B cell (primary cell): ENCODE results near the gene AUTS2. TPM values are rescaled to one million over a fixed set of nuclear protein-coding genes. Genes with fewer than 3 reads are reported as not detected.

ENCODE experiments used
- ATAC-seq: fragments of 200-7000 bp; cut with Tn5 transposase; one replicate; pipeline ENCODE4 v1.10.0; 2021; ENCODE audit warnings: low read depth, mild to moderate bottlenecking, moderate number of reproducible peaks, moderate library complexity
- CTCF ChIA-PET: fragments of 350-600 bp; sonication (Branson Sonifier 250); formaldehyde crosslinking; loops from one replicate; lab custom pipeline; 2021; ENCODE audit warnings: antibody characterized with exemption, inconsistent platforms; lab: Charles Lee
- POLR2A ChIA-PET: fragments of 350-600 bp; sonication (Branson Sonifier 250); formaldehyde crosslinking; loops from one replicate; lab custom pipeline; 2021; ENCODE audit warnings: antibody characterized with exemption; lab: Charles Lee
- DNase-seq: peaks from one replicate; pipeline ENCODE4 v3.0.0; 2013
- H2AFZ ChIP-seq: 2 replicates; pipeline ENCODE4 v1.6.1; 2012; ENCODE audit warnings: mild to moderate bottlenecking, low read depth, low read length; ENCODE audit not compliant: insufficient read depth, poor library complexity, severe bottlenecking
- H3K27ac ChIP-seq, 2 donors: 1 replicate in 1 of 2; 2 replicates in 1 of 2; pipeline ENCODE4 v1.5.1; 2012 to 2013; ENCODE audit warnings: low read length in 2 of 2, mild to moderate bottlenecking in 2 of 2, moderate library complexity in 1 of 2
- H3K27me3 ChIP-seq, 4 experiments: fragments of 200-600 bp in 1 of 4; sonication (generic) in 1 of 4; replicated peaks in 1 of 4; 1 replicate in 2 of 4; 2 replicates in 2 of 4; pipeline versions ENCODE4 v1.6.1 to v1.7.0; 2013 to 2016; ENCODE audit warnings: low read length in 3 of 4, mild to moderate bottlenecking in 2 of 4, mixed read lengths in 1 of 4, moderate library complexity in 1 of 4; ENCODE audit not compliant: insufficient read depth in 4 of 4, control insufficient read depth in 3 of 4; ENCODE audit errors: control extremely low read depth in 1 of 4
- H3K36me3 ChIP-seq, 2 experiments: replicated peaks in 1 of 2; 1 replicate in 1 of 2; 2 replicates in 1 of 2; pipeline versions ENCODE4 v1.6.1 to v1.7.1; 2013; ENCODE audit warnings: low read length in 1 of 2; ENCODE audit not compliant: insufficient read depth in 2 of 2, control insufficient read depth in 1 of 2; ENCODE audit errors: control extremely low read depth in 1 of 2, extremely low read depth in 1 of 2
- H3K4me1 ChIP-seq, 2 donors: fragments of 200-600 bp in 1 of 2; sonication (generic) in 1 of 2; 1 replicate in 1 of 2; 2 replicates in 1 of 2; pipeline versions ENCODE4 v1.5.1 to v1.6.1; 2013 to 2017; ENCODE audit warnings: low read length in 2 of 2; ENCODE audit not compliant: control insufficient read depth in 2 of 2, insufficient read depth in 2 of 2
- H3K4me2 ChIP-seq: replicated peaks from 2 replicates; pipeline ENCODE3; 2012; ENCODE audit warnings: mild to moderate bottlenecking, low read depth, low read length; ENCODE audit not compliant: poor library complexity, severe bottlenecking
- H3K4me3 ChIP-seq, 5 experiments: fragments of 200-600 bp in 1 of 5; sonication (generic) in 1 of 5; 1 replicate in 3 of 5; 2 replicates in 2 of 5; pipeline versions ENCODE4 v1.5.1 to v1.7.0; 2011 to 2016; ENCODE audit warnings: low read length in 4 of 5, mild to moderate bottlenecking in 4 of 5, low read depth in 2 of 5, control low read depth in 1 of 5, moderate library complexity in 1 of 5; ENCODE audit not compliant: insufficient read depth in 1 of 5; ENCODE audit errors: control extremely low read depth in 1 of 5, extremely low read depth in 1 of 5
- H3K79me2 ChIP-seq: fragments of 200-600 bp; sonication (generic); one replicate; pipeline ENCODE4 v1.6.0; 2016; ENCODE audit warnings: low read length; ENCODE audit not compliant: control insufficient read depth, insufficient read depth
- H3K9ac ChIP-seq: fragments of 200-600 bp; sonication (generic); 2 replicates; pipeline ENCODE4 v1.6.1; 2017; ENCODE audit warnings: mild to moderate bottlenecking, low read length, moderate library complexity
- H3K9me3 ChIP-seq, 3 donors: one replicate each; pipeline versions ENCODE4 v1.6.1 to v1.7.1; 2013; ENCODE audit warnings: low read length in 2 of 3; ENCODE audit not compliant: control insufficient read depth in 2 of 3, insufficient read depth in 1 of 3; ENCODE audit errors: control extremely low read depth in 1 of 3
- H4K20me1 ChIP-seq: 2 replicates; pipeline ENCODE4 v1.6.0; 2012; ENCODE audit warnings: mild to moderate bottlenecking, low read length; ENCODE audit not compliant: insufficient read depth, control insufficient read depth, poor library complexity, severe bottlenecking
- H3K27ac Mint-ChIP-seq: one replicate; pipeline ENCODE4 v1.8.0; 2021; ENCODE audit warnings: mixed read lengths
- H3K27me3 Mint-ChIP-seq: one replicate; pipeline ENCODE4 v1.8.0; 2021; ENCODE audit warnings: mixed read lengths
- H3K4me1 Mint-ChIP-seq: one replicate; pipeline ENCODE4 v1.8.0; 2021; ENCODE audit warnings: mixed read lengths
- H3K4me3 Mint-ChIP-seq: one replicate; pipeline ENCODE4 v1.8.0; 2021; ENCODE audit warnings: mixed read lengths
- H3K9me3 Mint-ChIP-seq: one replicate; pipeline ENCODE4 v1.8.0; 2022; ENCODE audit warnings: mixed read lengths; ENCODE audit not compliant: insufficient read depth
- EZH2 ChIP-seq: IDR thresholded peaks from 2 replicates; pipeline ENCODE4 v1.6.1; 2012; ENCODE audit warnings: borderline replicate concordance, low read depth, mild to moderate bottlenecking, moderate library complexity, low read length; ENCODE audit not compliant: insufficient read depth, poor library complexity, severe bottlenecking
- WGBS: methylation state at CpG from one replicate; pipeline ENCODE4 v1.1.5; 2013; ENCODE audit warnings: missing lambda C conversion rate; ENCODE audit not compliant: insufficient coverage; 5-methylcytosine and 5-hydroxymethylcytosine counted together
- intact Hi-C: fragments of 100-400 bp; cut with micrococcal nuclease; formaldehyde crosslinking; loops from one replicate; pipeline ENCODE4 v1.10.0; 2022
- polyA plus RNA-seq: library from polyadenylated mRNA; depleted of rRNA; stranded (reverse); fragments of >200 nt; gene quantifications from 2 replicates; pipeline ENCODE4 v1.2.3, GENCODE V29; 2012
- total RNA-seq, 2 donors: library from RNA; stranded (reverse); fragments of 120-200 nt in 1 of 2; gene quantifications; 1 replicate in 1 of 2; 2 replicates in 1 of 2; pipeline versions ENCODE4 v1.2.3 to v1.2.4, GENCODE V29; 2013 to 2022
- TF ChIP-seq, protein P1 (sequence below): fragments of 200-600 bp; IDR thresholded peaks from one replicate; pipeline ENCODE4 v1.8.0; 2022; ENCODE audit warnings: antibody characterized with exemption, mild to moderate bottlenecking

Gene AUTS2
- total and polyA plus RNA-seq, 2 donors (not counting 1 experiment from before 2014, with no cell fraction given): 22.3 to 35.0 TPM

DNA sequence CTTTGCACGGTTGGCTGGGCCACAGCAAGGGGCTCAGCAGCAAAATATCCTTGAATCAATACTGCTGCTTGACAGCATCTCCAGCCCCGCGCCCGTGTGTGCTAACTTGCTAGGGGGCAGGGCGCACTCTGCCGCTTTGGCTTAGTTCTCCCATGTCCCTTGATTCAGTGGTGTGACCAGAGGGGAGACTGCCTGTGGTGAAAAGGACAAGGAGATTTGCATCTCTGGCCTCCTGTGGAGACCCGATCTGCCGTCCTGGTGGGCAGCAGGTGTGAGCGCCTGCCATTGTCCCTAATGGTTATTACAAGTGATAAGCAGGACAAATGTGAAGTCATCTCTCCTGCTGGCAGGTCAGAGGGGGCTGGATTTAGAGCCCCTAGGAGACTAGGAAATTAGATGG lies 1033.4 kb downstream of the AUTS2 start:
- Histone ChIP-seq H3K36me3 (no peaks in the 10 kb centered on the region), H3K27me3 (no peaks in the 10 kb centered on the region), H3K4me1 (no peaks in the 10 kb centered on the region), H4K20me1 (no peaks in the 10 kb centered on the region), H2AFZ (no peak overlapping the region), H3K79me2 (no peaks in the 10 kb centered on the region), H3K27ac (no peak overlapping the region), H3K9ac (no peak overlapping the region), H3K4me3 (no peak overlapping the region), H3K9me3 (no peaks in the 10 kb centered on the region), H3K4me2 (no peak overlapping the region)
- no peak for DNase-seq
- Mint-ChIP-seq H3K27me3 (no peaks in the 10 kb centered on the region), H3K9me3 (peaks cover under 1% of the 10 kb centered on the region), H3K4me1 (no peaks in the 10 kb centered on the region), H3K4me3 (no peak overlapping the region), H3K27ac (no peak overlapping the region)
- intact Hi-C loops: no loop called here
- no peak for TF ChIP-seq EZH2
- TF ChIP-seq, protein P1, sequence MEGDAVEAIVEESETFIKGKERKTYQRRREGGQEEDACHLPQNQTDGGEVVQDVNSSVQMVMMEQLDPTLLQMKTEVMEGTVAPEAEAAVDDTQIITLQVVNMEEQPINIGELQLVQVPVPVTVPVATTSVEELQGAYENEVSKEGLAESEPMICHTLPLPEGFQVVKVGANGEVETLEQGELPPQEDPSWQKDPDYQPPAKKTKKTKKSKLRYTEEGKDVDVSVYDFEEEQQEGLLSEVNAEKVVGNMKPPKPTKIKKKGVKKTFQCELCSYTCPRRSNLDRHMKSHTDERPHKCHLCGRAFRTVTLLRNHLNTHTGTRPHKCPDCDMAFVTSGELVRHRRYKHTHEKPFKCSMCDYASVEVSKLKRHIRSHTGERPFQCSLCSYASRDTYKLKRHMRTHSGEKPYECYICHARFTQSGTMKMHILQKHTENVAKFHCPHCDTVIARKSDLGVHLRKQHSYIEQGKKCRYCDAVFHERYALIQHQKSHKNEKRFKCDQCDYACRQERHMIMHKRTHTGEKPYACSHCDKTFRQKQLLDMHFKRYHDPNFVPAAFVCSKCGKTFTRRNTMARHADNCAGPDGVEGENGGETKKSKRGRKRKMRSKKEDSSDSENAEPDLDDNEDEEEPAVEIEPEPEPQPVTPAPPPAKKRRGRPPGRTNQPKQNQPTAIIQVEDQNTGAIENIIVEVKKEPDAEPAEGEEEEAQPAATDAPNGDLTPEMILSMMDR: no peak
- no peak for ATAC-seq
- ChIA-PET CTCF (no interaction called here), POLR2A (no interaction called here)
- WGBS: 86% methylated on average over 9 of the region's 9 CpGs

- DNase-seq: no peak
- no peaks in the 10 kb centered on the region for H4K20me1 ChIP-seq
- H3K9me3 ChIP-seq: no peaks in the 10 kb centered on the region
- no peak overlapping the region for H3K4me3 ChIP-seq
- H3K79me2 ChIP-seq: no peaks in the 10 kb centered on the region
- H3K27ac ChIP-seq: no peak overlapping the region
- Mint-ChIP-seq H3K27me3 (no peaks in the 10 kb centered on the region), H3K4me1 (no peaks in the 10 kb centered on the region), H3K27ac (no peak overlapping the region), H3K9me3 (no peaks in the 10 kb centered on the region), H3K4me3 (no peak overlapping the region)
- H3K4me1 ChIP-seq: no peaks in the 10 kb centered on the region
- no peak overlapping the region for H3K9ac ChIP-seq
- H3K27me3 ChIP-seq: no peaks in the 10 kb centered on the region
- ChIA-PET POLR2A (no interaction called here), CTCF (no interaction called here)
- ATAC-seq: no peak
- TF ChIP-seq, protein P1: no peak
- TF ChIP-seq EZH2: no peak
- no peaks in the 10 kb centered on the region for H3K36me3 ChIP-seq
- H2AFZ ChIP-seq: no peak overlapping the region
- no peak overlapping the region for H3K4me2 ChIP-seq
- intact Hi-C loops: no loop called here
- WGBS: 67% methylated on average over 5 of the region's 5 CpGs
Measured at GRCh38 chr7:70632400-70632799, 1034.1 kb downstream of the AUTS2 start.
